ENCODE results near the gene TLR6.
A peak's percentile ranks its signal among the peaks of the same experiment; 100 is the strongest.
"Not testable (repeated sequence)": the region's sequence is repeated elsewhere in the genome, so short reads cannot be mapped to it uniquely, and the experiment has no call there.

TLR6 gene

GRCh38 chr4:38807462-38807861 is 49.2 kb downstream of the TLR6 start:
- not testable (repeated sequence) for H3K14ac ChIP-seq (ENCODE audit: low read length in 2 of 2); H2BK120ac ChIP-seq (ENCODE audit: low read depth, low read length); H3K18ac ChIP-seq (ENCODE audit: low read depth in 1 of 2, low read length in 2 of 2); H3K4me3 ChIP-seq (ENCODE audit: insufficient read depth in 1 of 2, low read depth in 1 of 2, low read length in 2 of 2); H2BK12ac ChIP-seq (ENCODE audit: low read length in 2 of 2); H3K23ac ChIP-seq (ENCODE audit: low read length in 2 of 2); H4K91ac ChIP-seq (ENCODE audit: low read length); H3K4ac ChIP-seq (ENCODE audit: low read depth in 1 of 2, low read length in 2 of 2); H3K9ac ChIP-seq (ENCODE audit: low read length); H2AK5ac ChIP-seq (ENCODE audit: low read length, severe bottlenecking); H3K9me3 ChIP-seq (ENCODE audit: control insufficient read depth, low read length); H3K27me3 ChIP-seq (ENCODE audit: control insufficient read depth in 1 of 2, insufficient read depth in 1 of 2, low read length in 2 of 2); DNase-seq; H2BK5ac ChIP-seq (ENCODE audit: low read depth, low read length, poor library complexity, severe bottlenecking); H4K8ac ChIP-seq (ENCODE audit: low read length); H3K4me1 ChIP-seq (ENCODE audit: control insufficient read depth, insufficient read depth, low read depth, low read length); H3K36me3 ChIP-seq (ENCODE audit: control insufficient read depth in 1 of 2, insufficient read depth in 2 of 2, low read depth in 1 of 2, low read length in 2 of 2); H3K79me1 ChIP-seq (replicated peaks; ENCODE audit: low read length, poor library complexity, severe bottlenecking); H3K27ac ChIP-seq (ENCODE audit: low read length, poor library complexity, severe bottlenecking); H3K4me2 ChIP-seq (ENCODE audit: low read length, poor library complexity, severe bottlenecking); H2BK15ac ChIP-seq (ENCODE audit: low read depth, poor library complexity, severe bottlenecking); H2AFZ ChIP-seq (ENCODE audit: low read depth, low read length)
- WGBS = 94% methylated on average over 19 of the region's 29 CpGs

- H4K8ac ChIP-seq (ENCODE audit: low read length); H2BK15ac ChIP-seq (ENCODE audit: low read depth, poor library complexity, severe bottlenecking); H3K4me1 ChIP-seq (ENCODE audit: control insufficient read depth, insufficient read depth, low read depth, low read length); H3K4me3 ChIP-seq (ENCODE audit: insufficient read depth in 1 of 2, low read depth in 1 of 2, low read length in 2 of 2); H3K4me2 ChIP-seq (ENCODE audit: low read length, poor library complexity, severe bottlenecking); H4K91ac ChIP-seq (ENCODE audit: low read length); H3K36me3 ChIP-seq (ENCODE audit: control insufficient read depth in 1 of 2, insufficient read depth in 2 of 2, low read depth in 1 of 2, low read length in 2 of 2); H2BK120ac ChIP-seq (ENCODE audit: low read depth, low read length); H2AK5ac ChIP-seq (ENCODE audit: low read length, severe bottlenecking); H2BK12ac ChIP-seq (ENCODE audit: low read length in 2 of 2); H3K9ac ChIP-seq (ENCODE audit: low read length); H3K79me1 ChIP-seq (replicated peaks; ENCODE audit: low read length, poor library complexity, severe bottlenecking); H3K23ac ChIP-seq (ENCODE audit: low read length in 2 of 2); H3K14ac ChIP-seq (ENCODE audit: low read length in 2 of 2); H3K9me3 ChIP-seq (ENCODE audit: control insufficient read depth, low read length); H2BK5ac ChIP-seq (ENCODE audit: low read depth, low read length, poor library complexity, severe bottlenecking); H3K4ac ChIP-seq (ENCODE audit: low read depth in 1 of 2, low read length in 2 of 2); H2AFZ ChIP-seq (ENCODE audit: low read depth, low read length); DNase-seq; H3K27me3 ChIP-seq (ENCODE audit: control insufficient read depth in 1 of 2, insufficient read depth in 1 of 2, low read length in 2 of 2); H3K27ac ChIP-seq (ENCODE audit: low read length, poor library complexity, severe bottlenecking); H3K18ac ChIP-seq (ENCODE audit: low read depth in 1 of 2, low read length in 2 of 2): not testable (repeated sequence)
- 95% methylated on average over 8 of the region's 9 CpGs for WGBS
Measured at GRCh38 chr4:38806251-38806650, 50.4 kb downstream of the TLR6 start.

GRCh38 chr4:38805530-38806145 is 51.0 kb downstream of the TLR6 start:
- H3K27ac ChIP-seq (ENCODE audit: low read length, poor library complexity, severe bottlenecking) = no peak overlapping the region
- no peak overlapping the region for H4K8ac ChIP-seq (ENCODE audit: low read length)
- H3K9me3 ChIP-seq (ENCODE audit: control insufficient read depth, low read length) = no peaks in the 10 kb centered on the region
- no peak overlapping the region for H2AK5ac ChIP-seq (ENCODE audit: low read length, severe bottlenecking)
- DNase-seq = no peak
- no peak overlapping the region for H2BK120ac ChIP-seq (ENCODE audit: low read depth, low read length)
- H3K4me1 ChIP-seq (ENCODE audit: control insufficient read depth, insufficient read depth, low read depth, low read length) = peaks cover 2% of the 10 kb centered on the region
- H2BK12ac ChIP-seq (ENCODE audit: low read length in 2 of 2) = no peak overlapping the region
- no peaks in the 10 kb centered on the region for H3K36me3 ChIP-seq (ENCODE audit: control insufficient read depth in 1 of 2, insufficient read depth in 2 of 2, low read depth in 1 of 2, low read length in 2 of 2)
- H2BK5ac ChIP-seq (ENCODE audit: low read depth, low read length, poor library complexity, severe bottlenecking) = no peak overlapping the region
- H3K4ac ChIP-seq (ENCODE audit: low read depth in 1 of 2, low read length in 2 of 2) = no peak overlapping the region
- no peak overlapping the region for H3K14ac ChIP-seq (ENCODE audit: low read length in 2 of 2)
- no peak overlapping the region for H4K91ac ChIP-seq (ENCODE audit: low read length)
- H3K4me2 ChIP-seq (ENCODE audit: low read length, poor library complexity, severe bottlenecking) = no peak overlapping the region
- peak overlapping the region; percentile 68 for H3K9ac ChIP-seq (ENCODE audit: low read length)
- no peak overlapping the region for H3K23ac ChIP-seq (ENCODE audit: low read length in 2 of 2)
- no peaks in the 10 kb centered on the region for H3K27me3 ChIP-seq (ENCODE audit: control insufficient read depth in 1 of 2, insufficient read depth in 1 of 2, low read length in 2 of 2)
- H3K4me3 ChIP-seq (ENCODE audit: insufficient read depth in 1 of 2, low read depth in 1 of 2, low read length in 2 of 2) = peak overlapping the region in 1 of 2 experiments; percentile 45
- no peak overlapping the region for H2BK15ac ChIP-seq (ENCODE audit: low read depth, poor library complexity, severe bottlenecking)
- H3K18ac ChIP-seq (ENCODE audit: low read depth in 1 of 2, low read length in 2 of 2) = no peak overlapping the region
- no peaks in the 10 kb centered on the region for H3K79me1 ChIP-seq (replicated peaks; ENCODE audit: low read length, poor library complexity, severe bottlenecking)
- 90% methylated on average over 3 of the region's 5 CpGs for WGBS
- H2AFZ ChIP-seq (ENCODE audit: low read depth, low read length) = no peak overlapping the region

- Histone ChIP-seq H2BK15ac (ENCODE audit: low read depth, poor library complexity, severe bottlenecking) (no peak within 1 kb of the TSS), H3K14ac (ENCODE audit: low read length in 2 of 2) (no peak within 1 kb of the TSS), H2AK5ac (ENCODE audit: low read length, severe bottlenecking) (peak within 1 kb of the TSS; percentile 35), H3K4me2 (ENCODE audit: low read length, poor library complexity, severe bottlenecking) (no peak within 1 kb of the TSS), H4K91ac (ENCODE audit: low read length) (no peak within 1 kb of the TSS), H3K4ac (ENCODE audit: low read depth in 1 of 2, low read length in 2 of 2) (no peak within 1 kb of the TSS), H2BK5ac (ENCODE audit: low read depth, low read length, poor library complexity, severe bottlenecking) (no peak within 1 kb of the TSS), H3K27ac (ENCODE audit: low read length, poor library complexity, severe bottlenecking) (no peak within 1 kb of the TSS), H3K23ac (ENCODE audit: low read length in 2 of 2) (no peak within 1 kb of the TSS), H3K18ac (ENCODE audit: low read depth in 1 of 2, low read length in 2 of 2) (no peak within 1 kb of the TSS), H3K9me3 (ENCODE audit: control insufficient read depth, low read length) (no peaks in the 10 kb centered on the region), H3K4me3 (ENCODE audit: insufficient read depth in 1 of 2, low read depth in 1 of 2, low read length in 2 of 2) (peak within 1 kb of the TSS in 1 of 2 experiments; percentile 45), H3K79me1 (replicated peaks; ENCODE audit: low read length, poor library complexity, severe bottlenecking) (no peaks in the 10 kb centered on the region), H3K27me3 (ENCODE audit: control insufficient read depth in 1 of 2, insufficient read depth in 1 of 2, low read length in 2 of 2) (no peaks in the 10 kb centered on the region), H2BK120ac (ENCODE audit: low read depth, low read length) (no peak within 1 kb of the TSS), H2BK12ac (ENCODE audit: low read length in 2 of 2) (no peak within 1 kb of the TSS), H3K4me1 (ENCODE audit: control insufficient read depth, insufficient read depth, low read depth, low read length) (peaks cover 2% of the 10 kb centered on the region), H3K36me3 (ENCODE audit: control insufficient read depth in 1 of 2, insufficient read depth in 2 of 2, low read depth in 1 of 2, low read length in 2 of 2) (no peaks in the 10 kb centered on the region), H3K9ac (ENCODE audit: low read length) (peak within 1 kb of the TSS; percentile 68), H4K8ac (ENCODE audit: low read length) (no peak within 1 kb of the TSS), H2AFZ (ENCODE audit: low read depth, low read length) (no peak within 1 kb of the TSS)
- WGBS = 100% methylated on average over 2 of the region's 7 CpGs
- DNase-seq = peak; percentile 57
Measured at GRCh38 chr4:38804654-38805295, 51.8 kb downstream of the TLR6 start, which contains the start of gene TLR1. Gene TLR1, minus strand, starts transcription at chr4:38804791. Its CDS starts 5,960 bp downstream, at chr4:38798831.

Data from mesenchymal stem cell (in vitro differentiated cells and primary cell).